ENCODE data around the gene KCNIP2.

Gene KCNIP2

GRCh38 chr10:101781984-101782810 lies 61.4 kb downstream of the KCNIP2 start:
- DNase-seq = no peak

- DNase-seq = no peak
Observed at GRCh38 chr10:101781655-101781983, 62.0 kb downstream of the KCNIP2 start.

DNA sequence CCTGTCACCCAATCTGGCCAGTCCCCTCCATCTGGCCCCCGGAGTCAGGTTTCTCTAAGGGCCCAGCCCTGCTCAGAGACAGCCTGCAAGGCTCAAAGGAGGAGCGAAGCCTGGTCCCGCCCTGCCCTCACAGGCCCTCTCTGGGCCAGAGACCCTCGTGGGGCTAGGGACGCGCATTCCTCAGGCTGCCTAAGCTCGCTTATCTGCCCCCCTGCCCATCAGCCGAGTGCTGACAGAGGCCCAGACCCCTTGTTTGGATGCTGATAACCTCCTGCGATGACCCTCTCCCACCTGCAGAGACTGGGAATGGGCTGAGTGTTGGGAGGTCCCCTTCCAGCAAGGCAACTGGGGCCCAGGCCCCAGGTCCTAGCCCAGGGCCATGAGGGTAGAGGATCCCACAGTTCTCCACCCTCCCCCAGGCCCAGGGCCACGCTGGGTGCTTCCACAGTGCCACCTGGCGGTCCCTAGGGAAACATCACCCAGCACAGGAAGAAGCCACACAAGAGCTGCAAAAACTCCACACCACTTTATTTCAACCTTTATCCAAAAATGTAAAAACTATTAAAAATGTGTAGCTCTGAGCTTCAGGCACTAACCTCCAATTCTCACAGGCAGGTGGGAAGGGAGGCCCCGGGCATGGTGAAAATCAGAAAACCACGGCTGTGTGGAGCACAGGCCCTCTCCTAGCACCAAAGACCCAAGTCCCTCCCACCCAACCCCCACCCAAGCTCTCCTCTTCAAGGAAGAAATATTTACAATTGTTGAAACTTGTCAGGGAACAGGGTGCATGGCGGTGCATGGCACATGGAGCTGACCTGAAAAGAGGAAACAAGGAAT lies 62.6 kb downstream of the KCNIP2 start:
- DNase-seq = peak; percentile 78

- no peak for DNase-seq
Observed at GRCh38 chr10:101780187-101780817, 63.3 kb downstream of the KCNIP2 start.

DNA sequence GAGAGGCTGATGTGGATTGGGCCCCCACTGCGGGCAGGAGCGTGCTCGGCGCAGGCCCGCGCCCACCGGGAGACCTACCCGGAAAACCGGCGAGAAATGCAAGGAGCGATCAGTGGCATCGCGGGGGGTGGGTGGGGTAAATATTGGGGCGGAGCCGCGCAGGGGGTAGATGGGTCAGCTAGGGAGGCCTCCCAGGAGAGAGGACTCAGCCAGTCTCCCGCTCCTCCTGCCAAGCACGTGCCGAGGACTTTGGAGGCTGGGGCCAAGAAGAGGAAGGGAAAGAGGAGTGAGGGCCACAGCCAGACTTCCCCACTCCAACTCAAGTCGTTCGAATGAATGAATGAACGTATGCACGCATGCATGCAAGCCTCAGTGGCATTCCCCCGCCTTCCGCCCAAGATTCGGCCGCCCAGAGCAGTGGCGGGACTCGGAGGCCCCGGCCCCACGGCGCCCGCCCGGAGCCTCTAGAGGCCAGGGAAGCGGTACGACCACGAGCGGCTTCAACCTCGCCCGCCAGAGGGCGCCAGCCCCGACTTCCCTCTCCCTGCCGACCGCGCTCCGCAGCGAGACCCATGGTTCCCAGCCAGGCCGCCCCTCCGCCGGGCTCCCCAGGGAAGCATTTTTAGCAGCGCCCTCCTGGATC lies 63.9 kb downstream of the KCNIP2 start:
- DNase-seq = peak; percentile 82

- DNase-seq = peak; percentile 12
Observed at GRCh38 chr10:101778781-101779543, 64.6 kb downstream of the KCNIP2 start.

GRCh38 chr10:101778151-101778780 lies 65.3 kb downstream of the KCNIP2 start:
- no peak for DNase-seq

DNA sequence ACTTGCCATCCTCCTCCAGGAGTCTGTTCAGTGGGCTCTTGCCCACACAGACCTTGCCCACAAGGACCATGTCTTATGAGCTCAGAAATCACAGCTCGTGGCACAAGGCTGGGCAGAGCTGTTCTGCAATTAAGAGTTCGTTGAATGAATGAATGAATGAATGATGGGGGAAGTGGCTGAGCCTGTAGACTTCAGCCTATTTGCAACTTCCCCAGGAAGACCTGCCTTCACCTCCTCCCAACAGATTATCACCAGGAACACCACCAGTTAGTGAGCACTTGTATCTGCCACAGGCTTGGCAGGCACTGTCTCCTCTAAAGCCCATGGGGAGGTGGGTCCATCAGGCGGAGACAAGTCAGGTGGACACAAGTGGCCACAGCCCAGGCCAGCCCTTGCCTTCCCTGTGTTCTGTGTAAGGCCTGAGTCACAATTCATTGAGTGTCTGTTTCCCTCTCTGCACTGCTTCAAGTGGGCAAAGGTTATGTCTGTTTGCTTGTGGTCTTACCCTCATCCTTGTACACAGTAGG lies 65.9 kb downstream of the KCNIP2 start:
- no peak for DNase-seq

DNA sequence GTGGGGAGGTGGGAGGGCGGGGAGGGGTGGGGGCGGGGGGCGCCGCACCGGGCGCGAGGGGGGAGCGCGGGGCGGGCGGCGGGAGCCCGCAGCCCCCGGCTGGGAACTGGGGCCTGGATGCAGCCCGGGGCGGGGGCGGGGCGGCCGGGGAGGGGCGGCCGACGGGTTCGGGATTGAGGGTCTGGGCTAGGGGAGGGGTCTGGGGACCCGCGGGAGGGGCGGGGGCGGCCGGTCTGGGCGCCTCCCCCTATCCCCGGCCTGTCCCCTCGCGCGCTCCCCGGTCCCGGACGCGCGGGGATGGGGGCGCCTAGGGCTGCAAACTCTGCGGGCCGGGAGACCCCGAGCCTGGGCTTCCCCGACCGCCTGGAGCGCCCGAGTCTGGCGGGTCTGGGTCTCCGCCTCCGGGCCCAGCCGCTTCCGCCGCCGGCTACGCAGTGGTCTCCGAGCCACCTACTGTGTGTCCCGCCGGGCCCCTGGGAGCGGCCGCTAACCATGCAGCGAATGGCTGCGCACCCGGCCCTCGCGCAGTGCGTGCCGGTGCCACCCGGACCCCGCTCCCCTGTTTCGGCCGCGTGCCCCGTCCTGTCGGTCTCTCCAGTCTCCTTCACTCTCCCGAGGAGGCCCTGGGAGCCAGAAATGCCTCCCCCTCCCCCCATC lies 67.3 kb downstream of the KCNIP2 start:
- no peak for DNase-seq
